GM12875 (cell line): ENCODE results near the gene RTN4R.

Experiments used
- H3K4me3 ChIP-seq: one replicate; pipeline ENCODE4 v1.5.1; 2011; ENCODE audit warnings: low read depth, low read length, control low read depth
- TF ChIP-seq, protein P1 (sequence below): IDR thresholded peaks from 2 replicates; pipeline ENCODE4 v1.5.1; 2011; ENCODE audit warnings: low read depth, mild to moderate bottlenecking, control low read depth, inconsistent platforms, low read length, moderate library complexity, borderline replicate concordance; ENCODE audit not compliant: insufficient read depth

The RTN4R gene

DNA sequence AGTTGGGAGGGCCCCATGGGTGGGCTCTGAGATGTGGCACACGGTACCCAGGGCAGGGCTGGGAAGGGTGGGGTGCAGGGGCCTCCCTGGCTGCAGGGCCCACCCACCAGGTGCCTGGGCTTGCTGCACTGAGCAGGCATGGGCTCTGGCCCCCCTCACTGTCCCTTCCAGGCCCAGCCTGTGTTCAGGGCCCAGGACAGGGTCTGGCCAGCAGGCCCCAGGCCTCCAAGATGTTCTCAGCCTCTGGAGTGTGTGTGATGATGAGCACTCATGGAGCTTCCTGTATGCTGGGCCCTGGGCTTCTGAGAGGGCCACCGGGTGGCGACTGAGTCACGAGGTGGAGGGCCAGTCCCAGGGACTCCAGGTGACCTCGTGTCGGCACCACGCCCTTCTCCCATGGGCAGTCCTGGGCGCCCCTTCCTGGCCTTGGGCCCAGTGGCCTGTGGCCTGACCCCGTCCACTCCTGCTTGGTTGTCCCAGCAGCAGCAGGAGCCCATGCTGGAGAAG lies 61.4 kb downstream of the RTN4R start:
- TF ChIP-seq, protein P1, sequence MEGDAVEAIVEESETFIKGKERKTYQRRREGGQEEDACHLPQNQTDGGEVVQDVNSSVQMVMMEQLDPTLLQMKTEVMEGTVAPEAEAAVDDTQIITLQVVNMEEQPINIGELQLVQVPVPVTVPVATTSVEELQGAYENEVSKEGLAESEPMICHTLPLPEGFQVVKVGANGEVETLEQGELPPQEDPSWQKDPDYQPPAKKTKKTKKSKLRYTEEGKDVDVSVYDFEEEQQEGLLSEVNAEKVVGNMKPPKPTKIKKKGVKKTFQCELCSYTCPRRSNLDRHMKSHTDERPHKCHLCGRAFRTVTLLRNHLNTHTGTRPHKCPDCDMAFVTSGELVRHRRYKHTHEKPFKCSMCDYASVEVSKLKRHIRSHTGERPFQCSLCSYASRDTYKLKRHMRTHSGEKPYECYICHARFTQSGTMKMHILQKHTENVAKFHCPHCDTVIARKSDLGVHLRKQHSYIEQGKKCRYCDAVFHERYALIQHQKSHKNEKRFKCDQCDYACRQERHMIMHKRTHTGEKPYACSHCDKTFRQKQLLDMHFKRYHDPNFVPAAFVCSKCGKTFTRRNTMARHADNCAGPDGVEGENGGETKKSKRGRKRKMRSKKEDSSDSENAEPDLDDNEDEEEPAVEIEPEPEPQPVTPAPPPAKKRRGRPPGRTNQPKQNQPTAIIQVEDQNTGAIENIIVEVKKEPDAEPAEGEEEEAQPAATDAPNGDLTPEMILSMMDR: no peak
- peak overlapping the region; percentile 54 for H3K4me3 ChIP-seq

- TF ChIP-seq, protein P1: no peak
- H3K4me3 ChIP-seq: peak overlapping the region; percentile 54
Measured at GRCh38 chr22:20205964-20206708, 62.0 kb downstream of the RTN4R start.

DNA sequence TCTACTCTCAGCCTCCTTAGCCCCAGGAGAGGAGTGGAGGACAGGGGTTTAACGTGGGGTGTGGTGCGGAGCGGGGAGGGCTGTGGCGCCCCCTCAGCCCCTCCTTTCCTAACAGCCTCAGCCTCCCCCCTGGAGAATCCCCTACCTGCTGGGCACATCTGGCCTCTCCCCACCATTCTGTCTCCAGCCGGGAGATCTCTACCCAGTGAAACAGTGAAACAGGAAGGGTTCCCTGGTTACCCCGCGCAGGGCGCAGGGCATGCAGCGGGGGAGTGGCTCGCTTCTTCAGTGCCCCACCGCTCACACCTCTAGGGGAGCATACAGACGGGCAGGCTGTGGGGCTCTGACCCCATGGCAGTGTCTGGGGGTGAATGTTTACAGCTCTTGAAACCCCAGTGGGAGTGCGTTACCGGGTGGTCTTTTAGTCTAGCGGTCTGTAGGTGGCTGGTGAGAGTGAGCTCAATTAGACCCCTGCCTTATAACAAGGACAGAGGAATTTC lies 62.6 kb downstream of the RTN4R start:
- no peak overlapping the region for H3K4me3 ChIP-seq
- TF ChIP-seq, protein P1: no peak

DNA sequence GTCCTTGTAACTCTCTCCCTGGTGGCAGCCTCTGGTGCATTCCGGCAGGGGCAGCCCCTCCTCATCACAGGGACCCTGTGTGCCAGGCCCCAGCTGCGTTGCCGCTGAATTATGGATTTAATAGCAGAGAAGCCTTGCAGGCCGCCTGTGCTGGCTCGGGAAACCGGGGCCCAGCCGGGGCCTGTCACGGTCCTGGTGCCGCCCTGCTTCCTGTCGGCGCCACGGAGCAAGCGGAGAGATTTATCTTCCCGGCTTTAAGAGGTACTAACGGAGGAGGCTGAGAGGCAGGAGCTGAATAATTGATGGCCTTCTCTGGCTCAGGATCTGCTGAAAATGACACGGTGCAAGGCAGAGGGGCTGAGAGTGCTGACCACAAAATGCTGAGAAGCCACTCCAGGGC lies 63.3 kb downstream of the RTN4R start:
- TF ChIP-seq, protein P1: no peak
- H3K4me3 ChIP-seq: no peak overlapping the region

- TF ChIP-seq, protein P1: no peak
- H3K4me3 ChIP-seq: no peak overlapping the region
Measured at GRCh38 chr22:20204311-20204710, 63.8 kb downstream of the RTN4R start.

GRCh38 chr22:20203552-20204201 lies 64.4 kb downstream of the RTN4R start:
- H3K4me3 ChIP-seq: no peak overlapping the region
- TF ChIP-seq, protein P1: no peak
